ENCODE results near the gene SUB1.
"Not testable (repeated sequence)": the region's sequence is repeated elsewhere in the genome, so short reads cannot be mapped to it uniquely, and the experiment has no call there.

SUB1 gene

DNA sequence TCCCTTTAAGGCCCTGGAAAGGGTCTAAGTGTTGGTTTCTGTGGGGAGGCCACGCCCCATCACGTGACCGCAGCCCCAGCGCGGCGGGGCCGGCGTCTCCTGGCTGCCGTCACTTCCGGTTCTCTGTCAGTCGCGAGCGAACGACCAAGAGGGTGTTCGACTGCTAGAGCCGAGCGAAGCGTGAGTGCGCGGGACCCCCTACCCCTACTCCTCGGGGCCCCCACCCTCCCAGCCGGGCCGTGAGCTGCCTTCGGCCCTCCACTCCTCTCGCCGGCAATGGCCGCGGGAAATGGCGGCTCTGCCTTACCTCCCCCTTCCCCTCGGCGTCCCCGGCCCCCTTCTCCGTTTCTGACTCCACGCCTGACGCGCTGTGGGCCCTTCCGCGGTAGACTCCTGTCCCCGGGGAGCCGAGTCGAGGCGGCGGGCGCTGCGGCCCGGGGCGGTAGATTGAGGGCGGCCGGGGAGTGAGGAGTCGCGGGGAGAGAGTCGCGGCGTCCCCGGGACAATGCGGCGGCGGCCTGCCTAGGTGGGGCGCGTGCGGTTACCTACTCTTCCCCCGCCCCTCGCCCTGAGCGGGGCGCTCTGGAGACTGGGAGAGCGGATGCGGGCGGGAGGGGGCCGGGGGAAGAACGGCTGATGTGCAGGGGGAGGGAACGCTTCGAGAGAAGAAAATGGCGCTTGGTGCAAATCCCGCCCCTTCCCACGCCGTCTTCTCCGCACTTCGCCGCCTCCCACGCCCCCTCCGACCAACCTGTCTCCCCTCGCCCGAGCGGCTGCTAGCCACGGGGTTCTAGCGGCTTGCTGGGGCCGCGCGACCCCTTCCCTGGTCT is at the start of gene SUB1:
Gene SUB1 (plus strand): TSS at position 112 of the 830 bp plus-strand sequence. CDS start 2,956 bp downstream, outside the sequence.
- DNase-seq: peak; percentile 89

DNA sequence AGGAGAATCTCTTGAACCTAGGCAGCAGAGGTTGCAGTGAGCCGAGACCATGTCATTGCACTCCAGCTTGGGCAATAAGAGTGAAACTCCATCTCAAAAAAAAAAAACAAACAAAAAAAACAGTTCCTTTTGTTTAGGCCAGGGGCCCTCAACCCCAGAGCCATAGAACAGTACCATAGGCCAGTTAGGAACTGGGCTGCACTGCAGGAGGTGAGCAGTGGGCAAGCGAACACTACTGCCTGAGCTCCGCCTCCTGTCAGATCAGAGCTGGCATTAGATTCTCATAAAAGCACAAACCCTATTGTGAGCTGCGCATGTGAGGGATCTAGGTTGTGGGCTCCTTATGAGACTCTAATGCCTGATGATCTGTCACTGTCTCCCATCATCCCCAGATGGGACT is 49.1 kb upstream of the SUB1 start:
- DNase-seq: no peak

DNA sequence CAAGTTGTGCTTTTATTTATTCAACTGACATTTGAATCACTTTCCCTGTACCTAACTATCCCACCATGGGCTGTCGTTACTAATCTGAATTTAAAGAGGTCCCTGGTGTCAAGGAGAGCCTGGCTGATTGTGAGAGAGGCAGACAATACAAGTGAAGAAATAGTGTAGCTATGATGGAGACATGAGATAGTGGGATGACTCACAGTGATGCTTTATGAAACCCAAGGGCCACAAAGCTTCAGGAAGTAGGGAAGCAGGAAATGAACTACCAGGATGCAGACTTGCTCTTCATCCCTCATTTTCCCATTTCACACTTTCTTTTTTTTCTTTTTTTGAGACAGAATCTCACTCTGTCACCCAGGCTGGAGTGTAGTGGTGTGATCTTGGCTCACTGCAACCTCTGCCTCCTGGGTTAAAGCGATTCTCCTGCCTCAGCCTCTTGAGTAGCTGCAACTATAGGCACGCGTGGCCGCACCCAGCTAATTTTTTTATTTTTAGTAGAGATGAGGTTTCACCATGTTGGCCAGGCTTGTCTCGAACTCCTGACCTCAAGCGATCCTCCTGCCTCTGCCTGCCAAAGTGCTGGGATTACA is 47.8 kb upstream of the SUB1 start:
- DNase-seq: not testable (repeated sequence)

DNA sequence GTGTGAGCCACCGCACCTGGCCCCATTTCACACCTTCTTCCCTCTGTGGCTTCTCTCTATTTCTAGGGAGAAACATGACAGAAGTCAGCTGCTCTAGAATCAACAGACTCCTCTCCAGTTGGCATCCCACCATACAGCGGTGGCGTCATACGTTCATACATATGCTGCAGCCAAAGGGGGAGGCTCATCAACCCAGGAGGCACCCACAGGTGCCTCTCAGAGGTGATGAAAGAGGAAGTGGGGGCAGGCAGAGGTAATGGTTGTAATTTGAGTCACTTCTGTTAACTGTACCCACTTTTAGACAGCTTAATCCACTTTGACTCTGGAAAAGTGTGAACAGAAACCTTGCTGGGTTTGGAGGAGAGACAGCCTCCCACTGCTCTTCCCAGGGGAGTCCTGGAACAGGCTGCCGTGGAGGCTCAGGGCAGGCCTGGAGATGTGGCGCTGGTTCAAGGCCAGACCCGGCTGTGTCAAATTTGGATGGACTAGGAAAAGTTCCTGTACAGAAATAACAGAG is 47.3 kb upstream of the SUB1 start:
- peak; percentile 8 for DNase-seq

DNA sequence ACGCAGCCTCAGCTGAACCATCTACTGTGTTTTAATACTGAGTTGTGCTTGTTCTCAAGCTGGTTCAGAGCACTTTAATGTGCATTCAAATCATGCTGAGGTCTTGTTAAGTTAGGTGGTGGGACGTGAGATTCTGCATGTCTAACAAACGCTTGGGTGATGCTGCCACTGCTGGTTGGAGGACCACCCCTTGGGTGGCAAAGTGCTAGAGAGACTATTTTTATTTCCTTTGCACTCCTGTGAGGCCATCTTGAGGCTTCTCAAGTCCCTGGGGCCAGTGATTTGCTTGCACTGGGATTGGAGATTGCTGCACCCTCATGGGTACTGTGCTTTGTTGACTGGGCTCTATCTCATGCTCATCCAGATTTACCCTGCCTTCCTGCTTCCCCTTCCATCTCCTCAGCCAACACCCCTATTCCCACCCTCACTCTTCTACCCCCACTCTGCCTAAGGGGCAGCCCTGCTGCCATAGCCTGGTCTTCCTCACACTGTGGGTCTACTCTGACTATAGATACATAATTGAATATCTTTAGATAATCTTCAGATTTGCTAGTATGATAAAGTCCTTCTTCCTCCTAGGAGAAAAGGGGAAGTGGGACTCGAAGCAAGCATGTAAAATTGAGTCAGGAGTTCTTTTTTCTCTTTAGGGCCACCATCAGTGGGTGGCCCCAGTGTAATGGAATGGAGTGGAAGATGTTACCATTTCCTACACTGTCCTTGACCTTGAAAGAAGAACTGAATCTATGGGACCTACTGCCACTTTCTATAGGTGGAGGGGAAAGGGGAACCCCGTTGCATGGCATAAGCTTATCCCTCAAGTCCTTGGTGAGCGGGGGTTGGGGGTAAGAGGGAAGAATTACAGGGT is 45.1 kb upstream of the SUB1 start:
- DNase-seq: no peak

DNA sequence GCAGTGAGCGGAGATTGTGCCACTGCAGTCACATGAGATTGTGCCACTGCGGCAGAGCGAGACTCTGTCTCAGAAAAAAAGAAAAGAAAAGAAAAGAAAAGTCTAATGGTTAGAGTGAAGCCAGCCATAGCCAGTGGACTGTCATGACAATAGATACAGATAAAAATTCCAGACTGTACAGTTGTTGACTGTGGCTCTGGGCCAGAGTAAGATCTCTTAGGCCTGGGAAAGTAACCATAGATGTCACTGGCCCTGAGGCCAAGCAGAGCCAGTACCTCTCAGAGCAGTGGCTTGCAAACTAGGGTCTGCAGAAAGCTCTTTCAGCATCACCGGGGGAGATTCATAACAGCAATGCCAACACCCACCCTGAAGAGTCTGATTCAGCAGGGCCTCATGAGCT is 44.1 kb upstream of the SUB1 start:
- DNase-seq: no peak

DNA sequence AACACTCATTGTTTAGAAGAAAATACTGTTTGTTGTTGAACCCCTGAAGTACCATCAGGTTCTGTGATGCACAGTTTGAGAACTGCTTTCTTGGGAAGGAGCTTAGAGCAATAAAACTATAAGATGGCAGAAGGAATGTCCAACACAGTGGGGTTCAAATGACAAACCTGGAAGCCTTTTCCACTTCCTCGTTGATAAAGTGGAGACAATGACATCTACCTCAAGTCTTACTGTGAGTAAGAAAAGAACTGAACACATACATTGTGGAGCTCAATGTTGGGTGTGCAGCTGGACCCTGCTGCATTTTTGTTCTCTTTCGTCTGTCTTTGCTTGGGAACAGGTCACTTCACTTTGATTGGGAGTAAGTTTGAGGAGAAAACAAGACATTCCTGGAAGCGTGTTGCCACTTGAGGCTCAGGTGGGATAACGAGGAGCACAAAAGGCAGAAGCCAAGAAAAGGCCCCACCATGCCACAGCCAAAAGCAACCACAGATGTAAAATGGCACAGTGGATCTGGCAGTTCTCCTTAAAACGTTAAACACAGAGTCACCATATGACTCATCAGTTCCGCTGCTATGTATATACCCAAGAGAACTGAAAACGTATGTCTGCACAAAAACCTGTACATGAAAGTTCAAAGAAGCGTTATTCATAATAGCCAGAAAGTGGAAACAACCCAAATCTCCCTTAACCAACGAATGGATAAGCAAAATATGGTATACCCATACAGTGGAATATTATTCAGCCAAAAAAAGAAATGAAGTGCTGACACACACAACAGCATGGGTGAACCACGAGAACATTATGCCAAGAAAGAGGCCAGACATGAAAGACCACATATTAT is 42.9 kb upstream of the SUB1 start:
- no peak for DNase-seq

DNA sequence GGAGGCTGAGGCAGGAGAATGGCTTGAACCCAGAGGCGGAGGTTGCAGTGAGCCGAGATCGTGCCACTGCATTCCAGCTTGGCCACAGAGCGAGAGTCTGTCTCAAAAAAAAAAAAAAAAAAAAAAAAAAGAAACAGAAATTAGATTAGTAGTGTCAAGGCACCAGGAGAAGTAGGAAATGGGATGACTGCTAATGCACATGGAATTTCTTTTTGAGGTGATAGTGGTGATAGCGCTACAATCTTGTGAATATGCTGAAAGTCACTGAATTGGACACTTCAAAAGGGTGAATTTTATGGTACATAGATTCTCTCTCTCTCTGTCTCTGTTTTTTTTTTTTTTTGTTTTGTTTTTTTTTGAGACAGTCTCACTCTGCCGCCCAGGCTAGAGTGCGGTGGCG is 42.1 kb upstream of the SUB1 start:
- DNase-seq: no peak

DNA sequence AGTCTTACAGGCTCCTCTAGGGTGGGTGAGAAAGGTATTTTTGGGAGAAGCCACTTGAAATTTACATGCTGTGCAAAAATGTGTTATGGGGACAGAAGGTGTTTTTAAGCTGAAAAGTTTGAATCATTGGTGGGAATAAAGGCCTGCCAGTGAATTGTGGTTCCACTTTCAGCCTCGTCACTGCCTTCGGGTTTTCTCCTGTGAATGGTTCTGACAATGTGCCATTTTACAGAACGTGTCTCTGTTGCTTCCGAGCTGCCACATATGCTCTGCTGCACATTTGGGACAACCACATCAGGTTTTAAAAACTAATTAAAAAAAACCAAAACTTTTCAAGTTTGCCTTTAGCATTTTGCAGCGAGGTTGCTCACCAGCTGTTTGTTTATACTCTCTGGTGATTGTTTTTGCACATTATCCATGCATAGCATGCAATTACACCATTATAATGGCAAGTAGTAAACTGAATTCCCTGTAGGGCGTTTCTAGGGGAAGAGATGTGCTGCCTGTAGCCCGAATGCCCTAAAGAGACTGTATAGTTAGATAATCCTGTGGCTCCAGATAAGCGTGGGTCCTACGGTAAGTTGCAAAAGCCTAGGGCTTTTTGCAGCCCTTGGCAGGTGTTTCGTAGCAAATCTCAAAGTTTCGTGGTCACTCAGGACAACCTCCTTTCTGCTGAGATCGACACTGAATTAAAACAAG is 40.1 kb upstream of the SUB1 start:
- no peak for DNase-seq

DNA sequence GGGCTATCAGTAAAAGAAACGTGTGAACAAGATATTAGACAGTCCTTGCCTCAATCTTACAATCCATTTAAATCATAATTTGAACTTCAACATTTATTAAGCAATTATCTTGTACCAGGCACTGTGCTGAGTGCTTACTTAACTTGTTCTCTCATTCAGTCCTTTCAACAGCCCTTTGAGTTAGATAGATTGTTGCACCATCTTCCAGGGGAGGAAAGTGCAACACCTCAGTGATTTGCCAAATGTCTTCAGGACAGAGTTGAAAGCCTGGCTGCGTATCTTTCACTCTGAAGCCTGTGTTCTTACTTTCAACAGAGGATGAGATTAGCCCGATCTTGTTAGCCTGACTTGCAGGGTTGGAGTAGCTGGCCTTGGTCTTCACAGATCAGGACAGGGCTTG is 34.2 kb upstream of the SUB1 start:
- DNase-seq: no peak

DNA sequence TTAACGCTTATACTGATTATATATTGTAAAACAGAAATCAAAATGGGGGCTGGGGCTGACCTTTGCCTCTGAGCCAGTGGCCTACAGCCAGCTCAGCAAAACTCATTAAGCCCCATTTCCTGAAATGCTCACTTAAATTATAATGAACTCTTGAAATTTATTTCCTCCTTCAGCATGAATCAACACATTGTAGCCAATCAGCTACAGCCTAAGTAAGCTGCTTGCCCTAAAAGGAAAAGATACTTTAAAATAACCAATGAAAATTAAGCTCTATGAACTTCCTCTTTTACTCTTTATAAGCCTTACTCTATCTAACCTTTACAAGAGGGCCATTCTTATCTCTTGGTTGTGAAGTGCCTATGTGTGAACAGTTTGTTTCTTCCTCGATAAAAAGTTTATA is 33.5 kb upstream of the SUB1 start:
- no peak for DNase-seq

DNA sequence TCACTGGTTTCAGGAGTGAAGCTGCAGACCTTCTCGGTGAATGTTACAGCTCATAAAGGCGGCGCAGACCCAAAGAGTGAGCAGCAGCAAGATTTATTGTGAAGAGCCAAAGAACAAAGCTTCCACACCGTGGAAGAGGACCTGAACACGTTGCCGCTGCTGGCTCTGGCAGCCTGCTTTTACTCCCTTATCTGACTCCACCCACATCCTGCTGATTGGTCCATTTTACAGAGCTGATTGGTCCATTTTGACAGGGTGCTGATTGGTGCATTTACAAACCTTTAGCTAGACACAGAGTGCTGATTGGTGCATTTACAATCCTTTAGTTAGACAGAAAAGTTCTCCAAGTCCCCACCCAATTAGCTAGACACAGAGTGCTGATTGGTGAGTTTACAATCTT is 32.9 kb upstream of the SUB1 start:
- DNase-seq: not testable (repeated sequence)

DNA sequence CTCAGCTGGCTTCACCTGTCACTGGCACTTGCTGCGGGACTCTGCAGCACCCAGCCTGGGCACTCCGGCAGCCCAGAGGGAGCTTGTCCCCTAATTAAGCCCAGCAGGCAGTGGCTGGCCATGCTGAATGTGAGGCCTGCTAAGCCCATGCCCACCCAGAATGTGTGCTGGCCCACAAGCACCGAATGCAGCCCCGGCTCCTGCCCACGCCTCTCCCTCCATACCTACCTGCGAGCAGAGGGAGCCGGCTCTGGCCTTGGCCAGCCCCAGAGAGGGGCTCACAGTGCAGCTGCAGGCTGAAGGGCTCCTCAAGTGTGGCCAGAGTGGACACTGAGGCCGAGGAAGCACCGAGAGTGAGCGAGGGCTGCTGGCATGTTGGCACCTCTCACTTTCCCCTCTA is 32.4 kb upstream of the SUB1 start:
- DNase-seq: no peak

DNA sequence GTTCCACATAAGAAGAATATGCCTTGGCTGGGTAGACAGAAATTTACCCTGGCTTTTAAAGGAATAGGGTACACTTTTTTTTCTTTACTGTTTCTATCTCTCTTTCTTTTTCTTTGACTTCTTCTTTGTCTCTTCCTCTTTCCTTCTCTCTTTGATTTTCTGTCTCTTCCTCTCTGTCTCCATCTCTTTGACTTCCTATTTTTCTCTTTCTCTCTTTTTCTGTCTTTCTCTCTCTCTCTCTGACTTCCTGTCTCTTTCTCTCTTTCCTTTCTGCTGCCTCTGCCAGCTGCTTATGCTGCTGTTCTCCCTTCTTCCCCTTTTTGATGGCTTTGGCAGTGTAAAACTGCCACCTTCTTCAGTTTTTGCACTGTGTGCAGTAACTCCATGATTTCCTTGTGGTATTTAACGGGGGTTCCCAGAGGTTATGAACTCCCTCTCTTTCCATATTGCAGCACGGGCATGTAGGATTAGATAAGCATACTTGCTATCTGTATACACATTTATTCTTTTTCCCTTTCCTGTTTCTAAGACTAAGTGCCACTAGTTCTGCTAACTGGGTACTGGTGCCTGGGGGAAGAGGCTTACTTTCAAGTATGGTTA is 31.1 kb upstream of the SUB1 start:
- not testable (repeated sequence) for DNase-seq

DNA sequence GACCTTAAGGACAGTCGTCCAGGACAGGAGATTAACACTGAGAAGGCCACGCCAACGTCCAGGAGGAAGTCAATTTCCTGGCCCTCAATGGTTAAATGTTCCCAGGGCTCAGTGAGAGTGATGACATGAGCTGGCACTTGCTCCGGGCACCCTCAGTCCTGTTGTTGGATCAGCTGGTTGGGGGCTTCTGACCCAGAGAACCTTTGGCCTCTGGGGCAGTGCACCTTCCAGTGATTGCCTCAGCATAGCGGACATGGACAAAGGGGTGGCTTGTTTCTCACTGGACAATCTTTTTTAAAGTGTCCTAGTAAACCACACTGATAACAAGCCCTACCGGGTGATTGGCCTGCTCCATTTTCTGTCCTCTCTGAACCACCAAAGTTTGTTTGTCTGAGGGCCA is 28.8 kb upstream of the SUB1 start:
- not testable (repeated sequence) for DNase-seq

DNA sequence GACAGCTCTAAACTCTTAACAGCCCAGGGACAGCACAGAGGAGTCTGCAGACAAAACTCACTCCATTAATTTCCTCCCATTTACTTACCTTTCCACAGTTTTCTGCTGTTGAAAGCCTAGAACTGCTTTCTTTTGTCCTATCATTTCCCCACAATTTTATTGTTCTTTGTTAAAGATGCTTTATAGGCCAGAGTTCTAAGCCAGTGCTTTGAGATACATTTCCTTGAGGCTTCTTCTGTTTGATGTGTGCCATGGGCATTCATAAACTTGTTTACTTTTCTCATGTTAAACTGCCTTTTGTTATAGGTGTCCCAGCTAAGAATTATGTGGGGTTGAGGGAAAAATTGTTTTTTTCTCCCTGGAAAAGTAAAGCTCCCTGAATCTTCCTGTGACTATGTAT is 25.9 kb upstream of the SUB1 start:
- DNase-seq: no peak

DNA sequence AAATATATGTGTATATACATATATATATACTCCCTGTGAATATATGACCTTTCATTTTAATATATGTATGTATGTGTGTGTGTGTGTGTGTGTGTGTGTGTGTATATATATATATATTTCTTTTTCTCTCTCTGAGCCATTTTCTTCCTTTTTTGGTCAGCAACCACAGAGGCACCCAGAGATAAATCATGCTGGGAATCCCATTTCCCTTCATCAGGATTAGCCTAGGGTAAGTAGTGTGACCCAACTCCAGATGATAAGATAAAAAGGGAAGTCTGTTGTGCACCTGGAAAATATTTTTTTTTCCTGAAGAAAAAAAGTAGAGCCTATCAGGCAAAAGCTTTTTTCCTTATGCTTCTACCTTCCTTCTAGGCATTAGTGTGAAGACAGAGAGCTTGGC is 25.4 kb upstream of the SUB1 start:
- DNase-seq: no peak

DNA sequence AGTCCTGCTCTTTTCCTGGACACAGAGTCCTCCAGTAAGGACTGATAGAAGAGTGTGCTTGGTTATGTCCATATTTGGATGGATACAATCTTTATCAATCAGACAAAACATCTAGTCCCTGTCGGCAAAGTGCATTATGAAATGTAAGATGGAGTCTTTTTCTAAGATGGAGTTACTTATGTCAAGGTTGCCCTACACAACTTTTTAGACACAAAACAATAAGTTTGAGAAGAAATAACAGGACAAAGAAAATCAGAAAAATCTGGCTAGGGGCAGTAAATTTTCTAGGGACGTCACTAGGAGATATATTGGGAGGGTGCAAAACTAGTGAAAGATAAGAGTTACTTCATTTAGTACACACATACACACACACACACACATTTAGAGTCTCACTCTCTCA is 23.3 kb upstream of the SUB1 start:
- DNase-seq: no peak

DNA sequence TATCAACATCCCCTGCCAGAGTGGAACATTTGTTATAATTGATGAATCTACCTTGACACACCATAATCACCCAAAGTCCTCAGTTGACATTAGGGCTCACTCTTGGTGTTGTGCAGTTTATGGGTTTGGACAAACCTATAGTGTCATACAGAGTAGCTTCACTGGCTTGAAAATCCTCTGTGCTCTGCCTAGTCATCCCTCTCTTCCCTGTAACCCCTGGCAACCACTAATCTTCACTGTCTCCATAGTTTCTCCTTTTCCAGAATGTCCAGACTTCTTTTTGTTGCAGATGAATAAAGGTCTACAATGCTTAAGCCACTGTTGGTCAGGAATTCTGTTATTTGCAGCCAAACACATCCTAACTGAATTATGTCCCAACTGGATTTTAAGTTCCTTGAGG is 22.5 kb upstream of the SUB1 start:
- DNase-seq: no peak

DNA sequence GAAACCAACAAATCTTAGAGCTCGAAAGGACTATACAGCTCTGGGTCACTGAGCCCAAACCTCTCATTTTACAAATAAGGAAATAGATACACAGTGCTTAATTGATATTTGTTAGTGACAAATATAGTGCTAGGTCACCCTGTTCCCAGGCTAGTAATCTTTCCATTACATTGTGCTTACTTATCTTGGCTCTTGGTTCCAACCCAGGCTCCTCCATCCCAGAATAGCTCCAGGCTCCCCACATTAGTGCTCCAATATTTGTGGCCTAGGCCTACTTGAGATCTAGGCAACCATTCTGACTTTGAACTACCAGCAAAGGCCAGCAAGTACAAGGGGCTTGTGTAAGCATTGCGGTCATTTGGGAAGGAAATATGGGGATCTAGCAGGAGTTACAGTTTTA is 21.7 kb upstream of the SUB1 start:
- DNase-seq: no peak

DNA sequence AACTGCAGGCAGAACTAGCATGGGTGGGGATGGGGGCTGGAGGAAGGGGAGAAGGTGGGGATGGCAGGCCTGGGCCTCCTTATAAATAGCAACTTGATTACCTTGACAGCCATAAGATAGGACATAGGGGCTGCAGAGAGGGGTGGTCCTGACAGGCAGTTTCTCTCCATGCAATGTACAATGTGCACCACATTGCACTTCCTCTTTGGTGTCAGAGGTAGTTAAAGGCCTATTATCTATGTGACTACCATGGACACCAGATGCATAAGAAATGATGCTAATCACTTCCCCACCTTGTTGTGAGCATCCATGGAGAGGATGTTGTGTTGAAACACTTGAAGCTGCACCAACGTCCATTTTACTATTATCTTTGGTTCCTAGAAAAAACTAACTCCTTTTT is 20.2 kb upstream of the SUB1 start:
- DNase-seq: no peak

Measured in NK-92 treated with Interleukin-12 subunit alpha and Interleukin-12 subunit beta, amount 100 ng/mL, for 24 hours (cell line).